Measurements from ENCODE around the gene HECA.

HECA gene

GRCh38 chr6:139184047-139184446, 49.2 kb downstream of the HECA start:
- no peak overlapping the region for H3K4me2 ChIP-seq (ENCODE audit: low read depth, low read length, poor library complexity, severe bottlenecking)

GRCh38 chr6:139184459-139184858, 49.6 kb downstream of the HECA start:
- H3K36me3 ChIP-seq (ENCODE audit: low read length): no peaks in the 10 kb centered on the region
- H3K9me2 ChIP-seq (replicated peaks; ENCODE audit: insufficient read depth, low read length): no peaks in the 10 kb centered on the region
- H3K79me2 ChIP-seq (ENCODE audit: insufficient read depth, low read length): no peaks in the 10 kb centered on the region
- H3K9ac ChIP-seq (ENCODE audit: low read length): no peak overlapping the region
- no peaks in the 10 kb centered on the region for H3K27me3 ChIP-seq (ENCODE audit: low read length)
- no peak overlapping the region for H3K27ac ChIP-seq (ENCODE audit: low read depth, low read length)
- TF ChIP-seq CTCF (IDR thresholded peaks at IDR 0.05; ENCODE audit: insufficient read depth, low read length, poor library complexity, severe bottlenecking): no peak
- TF ChIP-seq EZH2phosphoT487 (conservative IDR thresholded peaks at IDR 0.05; ENCODE audit: low read length): no peak
- H3K4me2 ChIP-seq (ENCODE audit: low read depth, low read length, poor library complexity, severe bottlenecking): no peak overlapping the region
- no peaks in the 10 kb centered on the region for H3K9me3 ChIP-seq (ENCODE audit: insufficient read depth, low read length)
- no peaks in the 10 kb centered on the region for H3F3A ChIP-seq (ENCODE audit: insufficient read depth)
- no peak overlapping the region for H3K4me3 ChIP-seq (ENCODE audit: insufficient read depth, low read length, poor library complexity, severe bottlenecking)
- no peak overlapping the region for H2AFZ ChIP-seq (ENCODE audit: low read depth, low read length, severe bottlenecking)
- H4K20me1 ChIP-seq (ENCODE audit: low read depth, low read length): no peaks in the 10 kb centered on the region

More at GRCh38 chr6:139184047-139184446, 49.2 kb downstream of the HECA start:
- Histone ChIP-seq H3K79me2 (ENCODE audit: insufficient read depth, low read length) (no peaks in the 10 kb centered on the region), H3K9me2 (replicated peaks; ENCODE audit: insufficient read depth, low read length) (no peaks in the 10 kb centered on the region), H3K27ac (ENCODE audit: low read depth, low read length) (no peak overlapping the region), H2AFZ (ENCODE audit: low read depth, low read length, severe bottlenecking) (no peak overlapping the region), H4K20me1 (ENCODE audit: low read depth, low read length) (no peaks in the 10 kb centered on the region), H3K27me3 (ENCODE audit: low read length) (no peaks in the 10 kb centered on the region), H3K36me3 (ENCODE audit: low read length) (peaks cover 4% of the 10 kb centered on the region; the same call in 1 of the 2 replicates), H3F3A (ENCODE audit: insufficient read depth) (no peaks in the 10 kb centered on the region), H3K9ac (ENCODE audit: low read length) (no peak overlapping the region), H3K4me3 (ENCODE audit: insufficient read depth, low read length, poor library complexity, severe bottlenecking) (no peak overlapping the region), H3K9me3 (ENCODE audit: insufficient read depth, low read length) (no peaks in the 10 kb centered on the region)
- TF ChIP-seq CTCF (IDR thresholded peaks at IDR 0.05; ENCODE audit: insufficient read depth, low read length, poor library complexity, severe bottlenecking) (no peak), EZH2phosphoT487 (conservative IDR thresholded peaks at IDR 0.05; ENCODE audit: low read length) (no peak)

GRCh38 chr6:139186242-139186641, 51.4 kb downstream of the HECA start:
- Histone ChIP-seq H3K36me3 (ENCODE audit: low read length) (no peaks in the 10 kb centered on the region), H3F3A (ENCODE audit: insufficient read depth) (no peaks in the 10 kb centered on the region), H3K27ac (ENCODE audit: low read depth, low read length) (no peak overlapping the region), H2AFZ (ENCODE audit: low read depth, low read length, severe bottlenecking) (no peak overlapping the region), H3K4me2 (ENCODE audit: low read depth, low read length, poor library complexity, severe bottlenecking) (no peak overlapping the region), H4K20me1 (ENCODE audit: low read depth, low read length) (no peaks in the 10 kb centered on the region), H3K79me2 (ENCODE audit: insufficient read depth, low read length) (no peaks in the 10 kb centered on the region), H3K9ac (ENCODE audit: low read length) (no peak overlapping the region), H3K4me3 (ENCODE audit: insufficient read depth, low read length, poor library complexity, severe bottlenecking) (no peak overlapping the region), H3K9me3 (ENCODE audit: insufficient read depth, low read length) (no peaks in the 10 kb centered on the region), H3K9me2 (replicated peaks; ENCODE audit: insufficient read depth, low read length) (no peaks in the 10 kb centered on the region), H3K27me3 (ENCODE audit: low read length) (no peaks in the 10 kb centered on the region)
- TF ChIP-seq CTCF (IDR thresholded peaks at IDR 0.05; ENCODE audit: insufficient read depth, low read length, poor library complexity, severe bottlenecking): no peak
- TF ChIP-seq EZH2phosphoT487 (conservative IDR thresholded peaks at IDR 0.05; ENCODE audit: low read length): no peak
